ENCODE results near the gene RPL4.
"Not testable (repeated sequence)": the region's sequence is repeated elsewhere in the genome, so short reads cannot be mapped to it uniquely, and the experiment has no call there.

RPL4 gene

GRCh38 chr15:66461294-66461693 lies 43.4 kb downstream of the RPL4 start:
- FAIRE-seq = not testable (repeated sequence)

GRCh38 chr15:66459818-66460615 lies 44.6 kb downstream of the RPL4 start:
- FAIRE-seq (no peak), DNase-seq (ENCODE audit: extremely low spot score, insufficient read length, low read depth) (no peak)

More at GRCh38 chr15:66461294-66461693, 43.4 kb downstream of the RPL4 start:
- DNase-seq (ENCODE audit: extremely low spot score, insufficient read length, low read depth) = not testable (repeated sequence)

- DNase-seq (ENCODE audit: extremely low spot score, insufficient read length, low read depth) = no peak
- FAIRE-seq = no peak
Measured at GRCh38 chr15:66456211-66456610, 48.4 kb downstream of the RPL4 start.

- no peak for DNase-seq (ENCODE audit: extremely low spot score, insufficient read length, low read depth)
- no peak for FAIRE-seq
Measured at GRCh38 chr15:66454143-66454542, 50.5 kb downstream of the RPL4 start.

GRCh38 chr15:66452971-66453580 lies 51.6 kb downstream of the RPL4 start:
- DNase-seq (ENCODE audit: extremely low spot score, insufficient read length, low read depth) (no peak), FAIRE-seq (no peak)

GRCh38 chr15:66452420-66452819 lies 52.2 kb downstream of the RPL4 start:
- FAIRE-seq (no peak), DNase-seq (ENCODE audit: extremely low spot score, insufficient read length, low read depth) (no peak)

Data from GM18507 (cell line).